22Rv1 (cell line): Measurements from ENCODE around the gene DPP6.
"Not testable (repeated sequence)": the region's sequence is repeated elsewhere in the genome, so short reads cannot be mapped to it uniquely, and the experiment has no call there.

Experiments
- H3K27ac ChIP-seq: fragments of 450-650 bp; 2 replicates; pipeline ENCODE4 v1.5.1; 2017

DPP6 gene

DNA sequence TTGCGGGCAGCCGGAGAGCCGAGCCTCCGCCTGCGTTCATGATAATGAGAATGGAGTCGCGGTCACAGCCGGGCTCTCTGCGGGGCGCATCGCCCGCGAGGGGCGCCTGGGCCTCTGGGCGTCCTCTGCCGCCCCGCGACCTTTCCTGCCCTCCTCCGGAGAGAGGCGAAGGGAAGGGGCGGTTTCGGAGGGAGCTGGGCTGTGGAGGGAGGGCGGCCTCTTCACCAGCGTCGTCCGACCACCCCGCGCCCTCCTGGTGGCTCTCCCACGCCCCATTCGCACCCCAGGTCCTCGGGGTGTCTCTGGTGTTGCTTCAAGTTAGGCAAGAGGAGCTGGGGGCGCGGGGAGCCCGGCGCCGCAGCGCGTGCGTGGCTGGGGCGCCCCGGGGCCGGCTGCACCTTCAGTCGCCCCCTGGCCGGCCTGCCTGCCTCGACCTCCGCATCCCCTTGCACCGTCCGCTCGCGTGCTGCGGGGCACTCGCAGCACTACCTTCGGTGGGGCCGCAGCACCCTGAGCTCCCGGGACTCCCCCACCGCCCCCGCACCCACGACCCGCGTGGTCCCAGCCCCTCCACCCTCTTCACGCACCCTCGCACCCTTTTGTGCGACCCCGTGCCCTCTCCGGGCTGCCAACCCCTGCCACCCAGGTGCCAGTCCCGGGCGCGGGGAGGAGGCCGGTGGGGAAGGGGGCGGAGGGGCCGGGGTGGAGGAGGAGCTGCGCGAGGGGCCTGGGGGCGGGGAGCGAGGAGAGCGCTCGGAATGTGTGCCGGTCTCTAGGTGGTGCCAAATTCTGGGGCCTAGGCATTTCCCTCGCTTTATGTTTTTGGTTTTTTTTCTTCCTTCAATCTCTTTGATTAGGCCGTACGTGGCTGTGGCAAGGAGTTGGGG, at the start of gene DPP6:
Gene DPP6, plus strand, starts transcription at position 756 of the 887 bp plus-strand sequence.
- H3K27ac ChIP-seq, result not testable (repeated sequence)

GRCh38 chr7:154009423-154009911, 42.7 kb upstream of the DPP6 start:
- not testable (repeated sequence) for H3K27ac ChIP-seq

DNA sequence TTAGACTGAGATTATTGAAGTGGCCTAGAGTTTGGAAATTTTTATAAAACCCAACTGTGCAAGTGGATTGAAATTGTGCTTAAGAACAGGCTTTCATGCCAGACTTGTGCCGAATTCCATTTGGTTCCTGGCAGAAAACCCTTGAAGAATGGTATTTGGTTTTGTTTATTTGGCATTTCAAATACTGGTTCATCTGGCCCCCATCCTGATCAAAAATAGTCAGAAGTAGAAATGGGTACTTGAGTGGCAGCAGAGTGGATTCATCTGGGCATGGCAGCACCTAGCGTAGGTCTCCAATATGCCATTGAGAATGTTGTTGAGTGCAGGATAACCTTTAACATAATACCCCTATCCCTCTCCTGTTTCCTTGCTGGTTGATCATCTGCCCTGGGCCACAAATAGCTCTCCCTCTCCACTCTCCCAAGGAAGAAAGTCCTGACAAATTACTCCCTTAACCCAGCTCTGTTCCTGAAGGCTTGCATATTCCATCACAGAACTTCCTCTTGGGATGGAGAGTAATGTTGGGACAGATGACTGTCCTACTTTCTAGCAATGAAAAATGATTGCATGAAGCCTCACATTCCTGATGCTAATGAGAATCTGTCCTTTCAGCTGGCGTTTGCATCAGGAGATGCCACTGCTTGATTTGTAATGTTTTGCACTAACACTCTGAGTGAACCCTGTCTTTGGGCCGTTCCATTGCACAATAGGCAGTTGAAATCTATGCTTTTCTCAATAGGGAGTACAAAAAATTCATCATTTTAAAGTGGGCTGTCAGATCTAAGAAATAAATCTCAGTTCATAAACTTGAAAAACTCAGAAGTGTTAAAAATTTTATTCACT, 41.3 kb upstream of the DPP6 start:
- not testable (repeated sequence) for H3K27ac ChIP-seq

DNA sequence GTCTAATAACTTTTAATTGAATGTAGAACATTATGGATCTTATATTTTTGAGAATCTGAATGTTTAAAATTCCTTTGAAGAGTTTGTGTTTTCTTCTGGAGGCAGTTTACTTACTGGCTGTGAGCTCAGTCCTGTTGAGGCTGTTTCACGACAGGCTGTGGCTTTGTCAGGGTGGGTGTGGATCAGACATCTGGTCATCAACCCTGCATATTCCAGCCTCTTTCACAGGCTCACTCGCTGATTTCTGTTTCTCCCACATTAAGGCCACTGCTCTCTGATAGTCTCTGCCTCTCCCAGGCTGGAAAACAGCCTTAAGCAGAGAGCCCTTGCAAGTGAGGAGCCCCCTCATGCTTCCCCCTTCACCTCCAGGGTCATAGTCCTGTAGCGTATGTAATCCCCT, 39.4 kb upstream of the DPP6 start:
- H3K27ac ChIP-seq, result not testable (repeated sequence)

GRCh38 chr7:154015636-154016035, 36.6 kb upstream of the DPP6 start:
- H3K27ac ChIP-seq, result not testable (repeated sequence)

- not testable (repeated sequence) for H3K27ac ChIP-seq
Observed at GRCh38 chr7:154018354-154018753, 33.8 kb upstream of the DPP6 start.

GRCh38 chr7:154027805-154028204, 24.4 kb upstream of the DPP6 start:
- not testable (repeated sequence) for H3K27ac ChIP-seq

DNA sequence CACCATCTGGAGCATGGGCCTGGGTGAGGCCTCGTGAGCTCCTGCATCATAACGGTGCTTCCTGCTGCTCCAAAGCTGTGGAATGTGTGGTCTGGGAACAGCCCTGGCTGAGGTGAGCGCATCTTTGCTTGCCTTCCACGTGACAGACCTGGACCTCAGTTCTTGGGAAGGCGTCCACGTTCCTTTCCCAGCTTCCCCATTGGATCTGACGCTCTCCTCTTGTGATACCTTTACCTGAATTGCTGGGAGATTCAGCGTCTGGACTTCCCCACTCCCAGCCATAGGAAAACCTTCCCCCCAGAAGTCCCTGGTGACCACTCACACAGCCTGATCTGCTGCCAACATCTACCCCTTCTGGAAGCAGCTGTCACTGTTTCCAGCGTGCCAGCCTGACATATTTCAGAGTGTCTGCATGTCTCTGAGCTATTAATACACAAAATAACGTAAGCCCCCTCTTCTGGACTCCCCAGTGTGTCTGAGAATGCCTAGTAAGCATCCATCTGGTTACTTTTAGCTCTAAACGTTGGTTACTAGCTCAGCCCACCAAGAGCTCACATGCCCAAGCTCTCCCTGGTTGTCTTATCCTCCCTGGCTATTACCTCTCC, 21.6 kb upstream of the DPP6 start:
- H3K27ac ChIP-seq, result not testable (repeated sequence)

DNA sequence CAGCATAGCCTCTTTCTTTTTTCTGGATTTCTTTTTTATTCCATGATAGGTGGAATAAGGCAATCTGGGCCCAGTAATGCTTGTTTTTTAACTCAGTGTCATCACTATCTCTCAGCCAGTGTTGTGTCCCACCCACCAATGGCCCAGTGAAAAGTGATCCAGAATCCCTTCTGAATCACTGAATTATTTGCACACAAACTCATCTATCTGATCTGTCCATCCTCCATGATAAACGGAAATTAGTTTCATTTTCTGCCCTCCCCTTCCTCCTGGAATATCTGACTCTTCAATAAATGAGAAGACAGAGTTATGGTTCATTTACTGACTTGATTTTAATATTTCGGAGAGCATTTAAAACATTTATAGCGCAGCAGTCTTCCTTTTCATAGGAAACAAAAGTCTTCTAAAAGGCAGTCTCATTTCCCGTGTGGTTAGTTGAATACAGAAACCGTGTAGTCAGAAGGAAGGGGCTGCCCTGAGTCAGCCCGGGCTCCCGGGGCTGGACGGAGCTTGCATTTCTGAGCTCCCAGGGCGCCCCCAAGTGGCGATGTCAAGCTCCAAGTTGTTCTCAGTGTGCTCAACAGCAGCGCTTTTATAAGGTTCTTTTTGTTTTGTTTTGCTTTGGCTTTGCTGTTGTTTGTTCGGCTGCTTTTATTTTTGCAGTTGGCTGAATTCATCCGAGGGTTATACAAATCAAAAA, 12.6 kb upstream of the DPP6 start:
- H3K27ac ChIP-seq, result not testable (repeated sequence)

GRCh38 chr7:154050394-154050793, 1.8 kb upstream of the DPP6 start:
- H3K27ac ChIP-seq, result not testable (repeated sequence)

DNA sequence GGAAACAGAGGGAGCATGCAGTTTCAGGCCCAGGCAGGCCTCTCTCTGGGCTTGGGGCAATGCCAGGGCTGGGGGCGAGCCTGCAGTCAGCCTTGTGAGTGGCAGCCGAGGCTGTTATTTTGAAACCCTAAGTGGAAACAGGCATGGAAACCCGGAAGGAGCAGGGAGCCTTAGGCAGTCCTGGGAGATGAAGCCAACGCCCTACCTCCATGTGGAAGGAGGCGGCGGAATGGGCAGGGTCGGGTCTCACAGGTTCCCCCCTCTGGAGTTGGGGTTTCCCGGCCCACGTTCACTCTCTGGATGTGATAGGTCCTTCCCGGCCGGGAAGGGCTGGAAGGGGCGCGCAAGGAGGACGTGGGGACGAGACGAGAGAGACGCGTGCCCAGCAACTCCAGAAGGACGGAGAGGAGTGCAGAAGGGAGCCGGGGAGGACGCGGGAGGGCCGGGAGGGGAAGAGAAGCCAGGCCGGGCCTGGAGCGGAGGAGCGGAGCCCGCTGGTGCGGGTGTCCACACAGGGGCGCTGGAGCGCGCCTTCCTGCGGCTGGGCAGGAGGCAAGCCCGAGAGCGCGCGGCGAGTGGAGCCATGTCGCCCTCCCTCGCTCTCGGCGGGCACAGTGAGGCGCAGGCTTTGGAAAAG, 1.1 kb upstream of the DPP6 start:
- H3K27ac ChIP-seq, result not testable (repeated sequence)

DNA sequence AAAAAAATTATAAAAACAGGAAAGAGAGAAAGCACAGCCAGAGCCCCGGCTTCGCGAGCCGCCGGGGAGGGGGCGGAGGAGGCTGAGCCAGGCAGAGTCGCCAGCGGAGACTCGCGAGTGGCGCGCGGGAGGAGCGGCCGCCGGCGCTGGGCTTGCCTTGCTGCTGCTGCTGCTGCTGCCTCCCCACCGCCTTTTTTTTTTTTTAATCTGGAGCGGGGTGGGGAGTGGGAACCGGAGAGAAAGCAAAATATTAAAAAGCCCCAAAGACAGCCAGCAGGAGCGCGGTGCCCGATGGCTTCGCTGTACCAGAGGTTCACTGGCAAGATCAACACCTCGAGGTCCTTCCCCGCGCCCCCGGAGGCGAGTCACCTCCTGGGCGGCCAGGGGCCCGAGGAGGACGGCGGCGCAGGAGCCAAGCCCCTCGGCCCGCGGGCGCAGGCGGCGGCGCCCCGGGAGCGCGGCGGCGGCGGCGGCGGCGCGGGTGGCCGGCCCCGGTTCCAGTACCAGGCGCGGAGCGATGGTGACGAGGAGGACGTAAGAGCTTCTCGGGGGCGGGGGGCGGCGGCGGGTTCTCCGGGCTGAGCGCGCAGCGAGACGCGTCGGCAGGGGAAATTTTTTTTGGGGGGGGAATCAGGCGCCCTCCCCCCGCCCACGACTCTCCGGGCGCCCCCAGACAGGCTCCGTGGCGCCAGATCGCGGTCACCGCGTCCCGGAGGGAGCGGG, 493 bp downstream of the DPP6 start:
- H3K27ac ChIP-seq, result not testable (repeated sequence)

GRCh38 chr7:154053466-154054312, 1.5 kb downstream of the DPP6 start:
- not testable (repeated sequence) for H3K27ac ChIP-seq

GRCh38 chr7:154054664-154055063, 2.5 kb downstream of the DPP6 start:
- not testable (repeated sequence) for H3K27ac ChIP-seq

GRCh38 chr7:154055491-154056106, 3.4 kb downstream of the DPP6 start:
- not testable (repeated sequence) for H3K27ac ChIP-seq

DNA sequence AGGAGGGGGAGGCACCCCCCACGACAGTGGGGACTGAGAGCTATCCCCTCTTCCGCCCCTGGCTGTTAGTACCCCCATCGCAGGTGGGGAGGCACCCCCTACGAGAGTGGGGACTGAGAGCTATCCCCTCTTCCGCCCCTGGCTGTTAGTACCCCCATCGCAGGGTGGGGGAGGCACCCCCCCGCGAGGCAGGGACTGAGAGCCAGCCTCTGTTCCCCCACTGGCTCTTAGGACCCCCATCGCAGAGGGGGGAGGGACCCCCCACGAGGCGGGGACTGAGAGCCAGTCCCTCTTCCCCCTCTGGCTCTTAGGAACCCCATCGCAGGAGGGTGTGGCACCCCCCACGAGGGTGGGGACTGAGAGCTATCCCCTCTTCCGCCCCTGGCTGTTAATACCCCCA, 6.6 kb downstream of the DPP6 start:
- H3K27ac ChIP-seq, result not testable (repeated sequence)

DNA sequence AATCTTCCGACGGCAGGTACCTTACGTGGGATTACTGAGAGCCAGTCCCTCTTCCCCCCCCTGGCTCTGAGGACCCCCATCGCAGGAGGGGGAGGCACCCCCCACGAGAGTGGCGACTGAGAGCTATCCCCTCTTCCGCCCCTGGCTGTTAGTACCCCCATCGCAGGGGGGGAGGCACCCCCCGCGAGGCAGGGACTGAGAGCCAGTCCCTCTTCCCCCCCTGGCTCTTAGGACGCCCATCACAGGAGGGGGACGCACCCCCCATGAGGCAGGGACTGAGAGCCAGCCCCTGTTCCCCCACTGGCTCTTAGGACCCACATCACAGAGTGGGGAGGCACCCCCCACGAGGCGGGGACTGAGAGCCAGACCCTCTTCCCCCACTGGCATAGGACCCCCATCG, 8.4 kb downstream of the DPP6 start:
- H3K27ac ChIP-seq, result not testable (repeated sequence)
